ENCODE measurements around the gene ADGRF5.
"Not testable (repeated sequence)": the region's sequence is repeated elsewhere in the genome, so short reads cannot be mapped to it uniquely, and the experiment has no call there.

Gene ADGRF5

DNA sequence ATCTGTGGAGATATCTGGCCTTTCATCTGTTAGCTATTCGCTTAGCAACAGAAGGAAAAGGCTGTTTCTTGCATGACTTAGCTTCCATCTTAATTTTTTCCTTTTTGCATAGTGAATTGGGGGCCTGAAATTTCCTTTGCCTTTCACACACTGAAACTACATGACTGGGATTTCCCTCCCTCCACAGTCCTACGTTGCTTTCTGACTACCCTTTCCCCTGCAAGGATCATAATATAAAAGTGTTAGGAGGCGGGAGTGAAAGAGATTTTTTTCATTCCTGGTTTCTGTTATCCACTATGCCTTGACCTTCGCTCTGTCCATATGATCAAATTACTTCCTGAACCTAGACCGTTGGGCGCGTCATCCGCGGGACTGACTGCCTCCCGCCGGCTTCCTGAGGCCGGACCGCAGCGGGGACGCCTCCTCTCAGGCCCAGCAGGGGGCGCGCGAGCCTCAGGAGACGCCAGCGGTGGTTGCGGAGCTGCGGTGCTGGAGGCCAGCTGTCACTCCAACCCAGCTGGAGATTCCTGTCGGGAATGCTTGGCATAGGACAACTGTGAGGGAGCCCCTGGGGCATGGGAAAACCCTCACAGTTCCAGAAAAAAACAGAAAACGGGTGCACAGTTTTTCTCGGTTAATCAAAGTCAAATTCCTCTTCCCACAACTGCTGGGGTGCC is 72.9 kb downstream of the ADGRF5 start:
- H4K20me1 ChIP-seq = no peaks in the 10 kb centered on the region
- H3K4me2 ChIP-seq = no peak overlapping the region
- no peaks in the 10 kb centered on the region for H3K36me3 ChIP-seq
- peaks cover 7 to 24% (median 16%) of the 10 kb centered on the region in 10 experiments; a peak in 17 of 20 replicates for H3K4me1 ChIP-seq
- no peak overlapping the region for H3K9ac ChIP-seq
- no peaks in the 10 kb centered on the region for H3K27me3 ChIP-seq
- H3K4me3 ChIP-seq = no peak overlapping the region
- no peak overlapping the region for H3K27ac ChIP-seq
- TF ChIP-seq Cebpa-rat (IDR thresholded peaks at IDR 0.05) = no peak
- peaks cover 19 to 27% (median 21%) of the 10 kb centered on the region in 11 experiments; a peak in 21 of 22 replicates for H3K9me3 ChIP-seq (replicated peaks in 1 of 11)

DNA sequence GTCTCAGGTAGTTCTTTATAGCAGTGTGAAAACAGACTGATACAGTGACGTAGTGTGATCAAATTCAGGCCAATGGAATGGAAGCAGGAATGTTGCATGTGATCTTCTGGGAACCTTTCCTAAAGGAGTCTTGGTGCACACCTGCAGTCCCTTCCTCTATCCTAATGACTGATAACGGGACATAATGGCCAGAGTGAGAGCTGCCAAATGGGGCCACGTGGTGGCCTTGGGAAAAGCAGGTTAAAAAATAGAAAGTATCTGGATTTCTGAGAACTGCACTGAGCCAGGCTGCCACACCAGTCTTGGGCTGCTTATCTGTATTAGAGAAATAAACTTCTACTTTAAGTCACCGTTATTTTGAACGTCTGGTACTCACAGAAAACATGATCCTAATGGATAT is 76.6 kb downstream of the ADGRF5 start:
- Histone ChIP-seq H3K4me3 (no peak overlapping the region), H3K36me3 (no peaks in the 10 kb centered on the region), H4K20me1 (no peaks in the 10 kb centered on the region), H3K27ac (no peak overlapping the region), H3K27me3 (no peaks in the 10 kb centered on the region), H3K4me1 (no peaks in the 10 kb centered on the region), H3K4me2 (no peak overlapping the region), H3K9ac (no peak overlapping the region), H3K9me3 (replicated peaks in 1 of 11) (peaks cover 46 to 64% (median 54%) of the 10 kb centered on the region in 11 experiments)
- no peak for TF ChIP-seq Cebpa-rat (IDR thresholded peaks at IDR 0.05)

DNA sequence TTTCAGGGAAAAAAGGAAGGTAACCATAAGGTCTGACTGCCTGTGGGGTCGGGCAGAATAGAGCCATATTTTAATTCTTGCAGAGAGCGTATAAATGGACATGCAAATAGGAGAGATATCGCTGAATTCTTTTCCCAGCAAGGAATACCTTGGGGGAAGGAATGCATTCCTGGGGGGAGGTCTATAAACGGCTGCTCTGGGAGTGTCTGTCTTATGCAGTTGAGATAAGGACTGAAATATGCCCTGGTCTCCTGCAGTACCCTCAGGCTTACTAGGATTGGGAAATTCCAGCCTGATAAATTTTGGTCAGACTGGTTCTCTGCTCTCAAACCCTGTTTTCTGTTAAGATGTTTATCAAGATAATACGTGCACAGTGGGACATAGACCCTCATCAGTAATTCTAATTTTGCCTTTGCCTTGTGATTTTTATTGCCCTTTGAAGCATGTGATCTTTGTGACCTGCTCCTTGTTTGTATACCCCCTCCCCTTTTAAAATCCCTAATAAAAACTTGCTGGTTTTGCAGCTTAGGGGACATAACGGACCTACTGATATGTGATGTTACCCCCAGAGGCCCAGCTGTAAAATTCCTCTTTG is 79.4 kb downstream of the ADGRF5 start:
- not testable (repeated sequence) for H3K36me3 ChIP-seq, H3K4me1 ChIP-seq, H3K9ac ChIP-seq, H3K27me3 ChIP-seq, H3K4me2 ChIP-seq, H4K20me1 ChIP-seq, H3K27ac ChIP-seq, H3K4me3 ChIP-seq
- H3K9me3 ChIP-seq (replicated peaks in 1 of 11) = peaks cover 35 to 61% (median 48%) of the 10 kb centered on the region in 11 experiments

DNA sequence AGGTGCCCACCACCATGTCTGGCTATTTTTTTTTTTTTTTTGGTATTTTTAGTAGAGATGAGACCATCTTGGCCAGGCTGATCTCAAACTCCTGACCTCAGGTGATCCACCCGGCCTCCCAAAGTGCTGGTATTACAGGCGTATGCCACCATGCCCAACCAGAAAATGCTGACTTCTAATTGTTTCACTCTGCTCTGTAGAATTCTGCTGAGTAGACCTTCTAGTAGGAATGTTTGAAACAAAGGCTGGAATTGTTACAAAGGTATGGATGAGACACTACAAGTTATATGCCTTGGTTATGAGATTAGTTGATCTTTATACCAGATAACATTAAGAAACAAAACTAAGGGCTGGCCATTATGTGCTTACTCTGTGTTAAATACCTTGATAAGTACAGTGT is 83.7 kb downstream of the ADGRF5 start:
- no peaks in the 10 kb centered on the region for H3K27me3 ChIP-seq
- no peaks in the 10 kb centered on the region for H3K36me3 ChIP-seq
- H3K27ac ChIP-seq = no peak overlapping the region
- H3K4me1 ChIP-seq = no peaks in the 10 kb centered on the region
- H3K4me3 ChIP-seq = no peak overlapping the region
- H3K9ac ChIP-seq = no peak overlapping the region
- TF ChIP-seq Cebpa-rat (IDR thresholded peaks at IDR 0.05) = no peak
- no peaks in the 10 kb centered on the region for H4K20me1 ChIP-seq
- H3K9me3 ChIP-seq (replicated peaks in 1 of 11) = peaks cover 20 to 38% (median 25%) of the 10 kb centered on the region in 11 experiments
- H3K4me2 ChIP-seq = no peak overlapping the region

DNA sequence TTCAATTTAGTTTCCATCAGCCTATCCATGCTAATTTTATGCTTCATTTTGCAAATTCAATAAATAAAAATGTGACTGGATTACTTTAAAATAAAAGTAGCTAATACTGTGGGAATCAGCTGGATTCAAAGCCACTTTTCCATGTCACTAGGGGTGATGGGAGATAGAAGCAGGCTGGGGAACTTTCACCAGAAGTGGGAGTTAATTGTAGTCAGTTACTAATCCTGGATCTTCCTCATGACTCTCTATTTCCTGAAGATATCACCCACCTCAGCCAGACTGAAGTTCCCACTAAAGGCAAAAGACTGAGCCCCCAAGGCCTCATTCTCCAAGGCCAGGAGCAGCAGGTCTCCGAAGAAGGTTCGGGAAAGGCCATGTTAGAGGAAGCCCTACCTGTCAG is 86.7 kb downstream of the ADGRF5 start:
- not testable (repeated sequence) for H3K9ac ChIP-seq; H3K36me3 ChIP-seq; H3K4me3 ChIP-seq; H3K4me2 ChIP-seq; H3K27me3 ChIP-seq; H3K9me3 ChIP-seq (replicated peaks in 1 of 11); H3K27ac ChIP-seq; H4K20me1 ChIP-seq
- peaks cover 0 to 16% (median 5%) of the 10 kb centered on the region in 10 experiments; a peak in 8 of 20 replicates for H3K4me1 ChIP-seq

DNA sequence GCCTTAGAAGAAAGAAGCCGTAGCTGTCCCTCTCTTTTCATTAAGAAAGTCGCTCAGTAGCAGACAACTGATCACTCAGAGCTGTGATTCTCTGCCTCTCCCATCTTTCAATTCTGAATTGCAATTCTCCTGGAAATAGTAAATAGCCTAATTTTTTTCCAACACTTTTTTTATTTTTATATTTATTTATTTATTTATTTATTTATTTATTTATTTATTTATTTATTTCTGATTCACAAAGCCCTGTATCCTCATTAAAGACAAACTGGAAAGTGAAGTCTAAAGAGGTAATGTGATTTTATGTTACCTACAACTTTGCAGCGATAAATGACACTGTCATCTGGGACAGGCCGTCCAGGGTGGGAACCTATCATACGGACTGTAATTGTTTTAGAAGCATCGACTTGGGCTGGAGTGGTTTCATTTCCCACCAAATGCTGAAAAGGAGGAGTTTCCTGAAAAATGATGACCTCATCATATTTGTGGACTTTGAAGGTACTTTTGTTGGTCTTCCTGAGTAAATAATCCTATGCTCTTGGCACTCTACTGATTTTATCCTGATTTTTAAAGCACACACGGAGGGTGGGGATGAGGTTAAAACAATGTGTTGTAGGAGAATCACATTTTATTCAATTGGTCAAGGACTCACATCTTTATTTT is 87.4 kb downstream of the ADGRF5 start:
- H3K9me3 ChIP-seq (replicated peaks in 1 of 11); H3K4me3 ChIP-seq; H3K27ac ChIP-seq; H3K27me3 ChIP-seq; H3K9ac ChIP-seq; H3K4me2 ChIP-seq; H4K20me1 ChIP-seq; H3K36me3 ChIP-seq: not testable (repeated sequence)
- peaks cover 0 to 16% (median 5%) of the 10 kb centered on the region in 10 experiments; a peak in 8 of 20 replicates for H3K4me1 ChIP-seq

DNA sequence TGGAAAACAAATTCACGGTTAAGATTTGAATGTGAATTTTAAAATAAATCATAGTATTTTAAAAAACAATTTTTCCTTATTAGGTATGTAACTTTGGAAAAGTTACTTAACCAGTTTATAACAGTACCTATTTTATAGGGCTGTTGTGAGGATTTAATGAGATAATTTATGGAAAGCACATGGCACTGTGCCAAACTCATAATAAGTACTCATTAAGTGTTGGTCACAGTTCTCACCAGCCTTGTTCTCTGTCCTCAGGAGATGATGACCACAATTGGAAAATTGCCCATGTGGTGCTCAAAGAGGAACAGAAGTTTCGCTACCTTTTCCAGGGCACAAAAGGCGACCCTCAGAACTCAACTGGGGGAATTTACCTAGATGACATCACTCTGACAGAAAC is 88.9 kb downstream of the ADGRF5 start:
- Histone ChIP-seq H3K27ac (no peak overlapping the region), H3K4me2 (no peak overlapping the region), H3K27me3 (no peaks in the 10 kb centered on the region), H3K4me1 (peaks cover 0 to 16% (median 5%) of the 10 kb centered on the region in 10 experiments; a peak in 8 of 20 replicates), H3K36me3 (no peaks in the 10 kb centered on the region), H4K20me1 (no peaks in the 10 kb centered on the region), H3K9me3 (replicated peaks in 1 of 11) (no peaks in the 10 kb centered on the region), H3K4me3 (no peak overlapping the region), H3K9ac (no peak overlapping the region)
- TF ChIP-seq Cebpa-rat (IDR thresholded peaks at IDR 0.05) = no peak

DNA sequence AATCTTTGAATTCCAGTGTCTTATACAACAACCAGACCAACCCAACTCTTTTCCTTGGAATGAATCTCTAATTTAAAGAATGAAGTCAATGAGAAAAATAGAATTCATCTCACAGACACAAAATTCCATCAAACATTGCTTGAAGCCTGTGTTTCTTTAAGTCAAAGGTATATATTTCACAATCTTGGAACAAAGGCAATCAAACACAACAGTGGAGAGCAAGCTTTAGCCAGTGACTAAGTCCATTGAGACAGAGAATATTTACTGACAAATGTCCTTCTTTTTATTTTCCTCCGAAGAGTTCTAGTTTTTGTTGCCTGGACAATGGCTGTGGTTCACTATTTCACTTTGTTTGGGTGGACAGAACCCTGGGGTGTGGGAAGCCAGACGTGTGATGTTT is 92.8 kb downstream of the ADGRF5 start:
- TF ChIP-seq Cebpa-rat (IDR thresholded peaks at IDR 0.05) = no peak
- Histone ChIP-seq H3K4me3 (no peak overlapping the region), H3K9me3 (replicated peaks in 1 of 11) (no peaks in the 10 kb centered on the region), H4K20me1 (no peaks in the 10 kb centered on the region), H3K36me3 (no peaks in the 10 kb centered on the region), H3K9ac (no peak overlapping the region), H3K27ac (no peak overlapping the region), H3K27me3 (no peaks in the 10 kb centered on the region), H3K4me2 (no peak overlapping the region), H3K4me1 (peaks cover 0 to 16% (median 5%) of the 10 kb centered on the region in 10 experiments; a peak in 8 of 20 replicates)

DNA sequence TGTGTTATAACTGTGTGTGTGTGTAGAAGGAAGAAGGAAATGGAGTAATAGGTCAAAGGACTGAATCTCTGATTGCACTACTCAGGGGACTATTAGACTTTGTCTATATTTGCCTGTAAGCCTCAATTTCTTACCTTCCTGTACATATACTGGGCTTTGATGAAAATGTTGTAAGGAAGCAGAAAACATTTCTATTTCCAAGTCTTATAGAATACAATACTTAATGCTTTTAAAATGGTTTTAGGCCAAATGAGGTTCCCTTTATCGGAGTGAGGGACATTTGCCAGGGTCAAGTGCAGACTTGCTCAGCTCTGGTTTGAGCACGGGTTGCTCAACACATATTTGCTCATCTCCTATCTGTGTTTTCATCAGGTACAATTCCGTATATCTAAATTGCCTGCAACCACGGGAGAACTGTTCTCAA is 100.3 kb downstream of the ADGRF5 start:
- TF ChIP-seq Cebpa-rat (IDR thresholded peaks at IDR 0.05) = no peak
- H3K4me1 ChIP-seq = no peaks in the 10 kb centered on the region
- no peaks in the 10 kb centered on the region for H3K9me3 ChIP-seq (replicated peaks in 1 of 11)
- H3K27ac ChIP-seq = no peak overlapping the region
- no peaks in the 10 kb centered on the region for H4K20me1 ChIP-seq
- H3K4me2 ChIP-seq = no peak overlapping the region
- no peaks in the 10 kb centered on the region for H3K36me3 ChIP-seq
- no peak overlapping the region for H3K9ac ChIP-seq
- no peak overlapping the region for H3K4me3 ChIP-seq
- H3K27me3 ChIP-seq = no peaks in the 10 kb centered on the region

DNA sequence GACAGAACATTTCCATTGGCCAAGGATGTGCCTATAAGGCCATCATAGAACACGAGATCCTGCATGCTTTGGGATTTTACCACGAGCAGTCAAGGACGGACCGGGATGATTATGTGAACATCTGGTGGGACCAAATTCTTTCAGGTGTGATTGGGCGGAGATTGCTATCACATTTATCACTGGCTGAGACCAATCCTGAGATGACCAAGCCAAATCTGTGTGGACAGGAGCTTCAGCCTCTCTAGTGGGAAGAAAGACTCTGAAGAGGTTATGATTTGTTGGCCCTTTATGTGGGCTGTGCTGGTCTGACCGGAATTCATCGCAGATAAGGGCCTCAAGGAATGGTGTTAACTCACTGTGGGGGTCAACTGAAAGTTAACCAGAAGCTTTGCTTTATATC is 102.2 kb downstream of the ADGRF5 start:
- H4K20me1 ChIP-seq = no peaks in the 10 kb centered on the region
- H3K4me1 ChIP-seq = no peaks in the 10 kb centered on the region
- no peak overlapping the region for H3K9ac ChIP-seq
- no peaks in the 10 kb centered on the region for H3K27me3 ChIP-seq
- H3K36me3 ChIP-seq = no peaks in the 10 kb centered on the region
- TF ChIP-seq Cebpa-rat (IDR thresholded peaks at IDR 0.05) = no peak
- no peak overlapping the region for H3K4me2 ChIP-seq
- H3K27ac ChIP-seq = no peak overlapping the region
- H3K4me3 ChIP-seq = no peak overlapping the region
- H3K9me3 ChIP-seq (replicated peaks in 1 of 11) = 0 out of 22 replicates have a peak, but pooled peaks cover 0 to 4% (median 0%) of the 10 kb centered on the region in 11 experiments

All from BLaER1 treated with 17β-estradiol and CSF1 and Interleukin-3, amounts not matched to agents 10 nM and 100 nM (cell line).